ENCODE results near the gene PCYT2.

PCYT2 gene

GRCh38 chr17:81851423-81851822 lies 59.8 kb downstream of the PCYT2 start:
- DNase-seq = no peak
